Hepatocyte (in vitro differentiated cells): ENCODE measurements around the gene VPS9D1.

ENCODE experiments used
- CTCF ChIP-seq: fragments of 200-600 bp; sonication (generic); IDR thresholded peaks from 2 replicates; pipeline ENCODE4 v1.5.1; 2016; ENCODE audit warnings: antibody characterized with exemption, mild to moderate bottlenecking; ENCODE audit not compliant: poor library complexity
- EZH2 ChIP-seq: fragments of 200-600 bp; sonication (generic); IDR thresholded peaks from 2 replicates; pipeline ENCODE4 v1.6.1; 2016; ENCODE audit warnings: antibody characterized with exemption, mild to moderate bottlenecking, borderline replicate concordance

- TF ChIP-seq CTCF = no peak
- TF ChIP-seq EZH2 = no peak
These were observed 49.9 kb downstream of the VPS9D1 start for GRCh38 chr16:89670496-89671431.
